Tongue (tissue), 2 donors: ENCODE results near the gene HMGXB4. TPM values are rescaled to one million over a fixed set of nuclear protein-coding genes. Genes with fewer than 3 reads are reported as not detected.
A peak's percentile ranks its signal among the peaks of the same experiment; 100 is the strongest.

Source experiments
- DNase-seq: peaks from one replicate; pipeline ENCODE4 v3.0.0-alpha.2; 2015
- total RNA-seq: library from RNA; depleted of rRNA; stranded (reverse); fragments of >200 nt; gene quantifications from one replicate; pipeline ENCODE4 v1.2.3, GENCODE V29; 2014

HMGXB4 gene
- total RNA-seq, 1 donor from 2014 or later, result 18.8 TPM

DNA sequence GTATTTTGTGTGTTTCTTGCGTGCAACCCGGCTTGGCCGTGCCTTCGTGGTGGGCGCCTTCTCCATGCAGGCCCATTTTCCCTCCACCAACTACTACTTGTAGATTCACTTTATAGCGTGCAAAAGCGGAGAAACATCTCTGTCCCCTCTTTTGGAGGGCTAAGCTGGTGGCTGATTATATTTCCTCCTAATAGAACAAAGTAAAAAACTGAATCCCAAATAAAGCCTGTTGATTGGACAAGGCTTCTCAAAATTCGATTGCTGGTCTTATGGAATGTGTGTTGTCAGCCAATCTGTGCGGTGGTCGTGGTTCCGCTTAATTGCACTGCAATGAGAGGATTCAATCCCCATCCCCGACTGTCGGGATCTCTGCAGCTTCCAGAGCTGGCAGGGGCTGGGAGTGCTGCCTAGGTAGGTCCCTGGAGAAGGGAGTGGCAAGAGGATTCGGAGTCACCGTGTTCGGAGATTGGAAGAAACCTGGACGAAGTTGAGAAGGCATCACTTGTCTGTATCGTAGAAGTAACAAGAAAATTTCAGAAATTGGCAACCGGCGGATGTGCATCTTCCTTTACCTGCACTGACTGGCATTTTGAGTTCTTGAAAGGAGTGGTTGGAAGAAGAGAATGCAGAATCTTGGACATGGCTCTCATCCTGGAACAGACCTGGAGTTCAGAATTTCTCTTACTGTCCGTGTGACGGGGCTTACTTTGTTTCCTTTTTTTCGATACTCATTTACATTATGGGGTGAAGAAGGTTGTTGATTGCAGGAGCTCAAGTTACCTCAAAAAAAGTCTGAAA, 1.1 kb downstream of the HMGXB4 start:
- peak; percentile 45 for DNase-seq

DNA sequence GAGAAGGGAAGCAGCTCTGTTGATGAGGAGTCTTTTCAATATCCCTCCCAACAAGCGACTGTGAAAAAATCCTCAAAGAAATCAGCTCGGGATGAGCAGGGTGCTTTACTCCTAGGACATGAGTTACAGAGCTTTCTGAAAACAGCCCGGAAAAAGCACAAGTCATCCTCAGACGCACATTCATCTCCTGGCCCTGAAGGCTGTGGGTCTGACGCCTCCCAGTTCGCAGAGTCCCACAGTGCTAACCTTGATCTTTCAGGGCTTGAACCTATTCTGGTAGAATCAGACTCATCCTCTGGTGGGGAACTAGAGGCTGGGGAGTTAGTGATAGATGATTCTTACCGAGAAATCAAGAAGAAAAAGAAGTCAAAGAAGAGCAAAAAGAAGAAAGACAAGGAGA, 7.7 kb downstream of the HMGXB4 start:
- DNase-seq, result no peak

DNA sequence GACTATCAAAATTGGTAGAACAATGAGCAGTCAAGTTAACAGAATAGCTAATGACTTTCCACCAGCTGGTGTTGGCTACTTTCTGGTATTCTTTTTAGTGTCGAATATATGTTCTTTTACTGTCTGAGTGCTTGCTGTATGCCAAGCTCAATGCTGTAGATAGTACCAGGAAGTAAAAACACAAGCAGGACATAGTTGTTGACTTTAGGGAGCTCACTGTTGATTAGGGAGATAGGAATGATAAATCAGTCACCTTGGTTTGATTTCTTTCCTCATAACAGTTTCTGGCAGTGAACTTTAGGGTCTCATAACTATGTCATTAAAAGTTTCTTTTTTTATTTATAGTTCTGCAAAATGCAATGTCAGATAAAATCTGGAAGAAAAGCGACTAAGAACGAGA, 9.0 kb downstream of the HMGXB4 start:
- no peak for DNase-seq

DNA sequence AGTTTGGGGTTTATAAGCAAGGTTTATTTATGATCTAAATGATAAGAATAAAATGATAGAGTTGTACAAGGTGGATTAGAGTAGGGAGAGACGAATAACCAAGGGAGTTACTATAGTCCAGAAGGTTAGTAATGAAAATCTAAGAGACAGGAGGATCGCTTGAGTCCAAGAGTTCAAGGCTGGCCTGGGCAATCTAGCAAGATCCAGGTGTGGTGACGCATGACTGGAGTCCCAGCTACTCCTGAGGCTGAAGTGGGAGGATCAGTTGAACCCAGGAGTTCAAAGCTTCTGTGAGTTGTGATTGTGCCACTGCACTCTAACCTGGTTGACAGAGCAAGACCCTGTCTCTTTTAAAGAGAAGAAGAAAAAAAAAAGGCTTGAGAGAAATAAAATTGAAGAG, 12.3 kb downstream of the HMGXB4 start:
- no peak for DNase-seq

DNA sequence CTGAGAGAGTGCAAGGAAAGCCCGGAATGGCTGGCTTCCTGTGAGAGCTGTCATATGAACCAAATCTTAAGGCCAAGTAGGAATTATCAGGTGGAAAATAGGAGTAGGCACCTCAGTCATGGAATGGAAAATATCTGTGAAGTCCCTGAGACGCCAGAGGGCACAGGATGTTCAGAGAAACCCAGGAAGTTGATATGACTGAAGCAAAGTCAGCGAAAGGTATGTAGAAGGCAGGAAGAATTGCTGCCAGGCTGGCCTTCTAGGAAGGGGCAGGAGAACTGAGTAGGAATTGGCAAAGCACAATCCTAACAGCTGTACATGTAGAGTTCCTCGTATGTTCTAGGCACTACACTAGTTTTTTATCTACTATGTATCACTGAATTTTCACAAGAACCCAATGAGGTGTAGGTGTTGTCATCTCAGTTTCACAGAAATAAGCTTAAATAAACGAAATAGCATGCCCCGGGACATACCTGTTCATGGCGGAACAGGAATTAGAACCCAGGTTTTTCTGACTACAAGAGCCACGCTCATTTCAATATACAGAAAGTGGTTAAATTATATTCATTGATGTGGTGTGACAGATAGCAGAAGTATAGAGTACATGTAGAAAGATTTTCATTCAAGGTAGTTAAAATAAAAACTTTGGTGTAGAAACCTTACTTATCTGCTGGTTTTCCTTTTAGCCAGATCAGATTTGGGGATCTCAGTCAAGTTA, 17.0 kb downstream of the HMGXB4 start:
- no peak for DNase-seq

DNA sequence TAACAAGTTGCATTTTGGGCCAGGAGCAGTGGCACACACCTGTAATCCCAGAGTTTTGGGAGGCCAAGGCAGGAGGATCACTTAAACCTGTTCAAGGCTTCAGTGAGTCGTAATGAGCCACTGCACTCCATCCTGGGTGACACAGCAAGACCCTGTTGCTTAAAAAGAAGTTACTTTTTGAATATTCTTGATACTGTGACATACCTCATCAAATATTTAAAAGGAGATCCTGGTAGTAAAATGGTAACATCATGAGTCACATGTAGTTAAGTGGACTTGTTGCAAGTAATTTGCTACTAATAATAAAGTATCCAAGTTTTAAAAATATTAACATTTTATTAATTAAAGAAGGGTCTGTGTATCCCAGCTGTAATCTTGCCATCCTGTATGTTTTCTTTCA, 18.3 kb downstream of the HMGXB4 start:
- no peak for DNase-seq

DNA sequence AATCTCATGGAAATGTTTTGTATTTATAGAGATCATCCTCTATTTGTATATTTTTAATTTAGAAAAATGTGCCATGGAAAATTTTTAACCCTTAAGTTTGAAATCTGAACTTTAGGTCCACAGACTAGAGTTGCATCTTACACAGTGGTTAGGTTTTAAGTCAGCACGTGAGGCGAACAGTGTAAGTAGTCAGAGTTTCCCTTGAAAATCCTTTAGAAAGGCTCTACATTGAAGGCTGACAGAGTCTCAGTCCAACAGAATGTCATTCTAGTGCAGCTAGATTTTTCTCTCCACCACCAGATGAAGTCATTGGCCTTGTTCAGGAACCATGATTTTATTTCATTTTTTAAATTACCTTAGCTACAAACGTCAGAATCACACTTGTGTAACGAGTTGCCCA, 18.7 kb downstream of the HMGXB4 start:
- DNase-seq, result no peak

DNA sequence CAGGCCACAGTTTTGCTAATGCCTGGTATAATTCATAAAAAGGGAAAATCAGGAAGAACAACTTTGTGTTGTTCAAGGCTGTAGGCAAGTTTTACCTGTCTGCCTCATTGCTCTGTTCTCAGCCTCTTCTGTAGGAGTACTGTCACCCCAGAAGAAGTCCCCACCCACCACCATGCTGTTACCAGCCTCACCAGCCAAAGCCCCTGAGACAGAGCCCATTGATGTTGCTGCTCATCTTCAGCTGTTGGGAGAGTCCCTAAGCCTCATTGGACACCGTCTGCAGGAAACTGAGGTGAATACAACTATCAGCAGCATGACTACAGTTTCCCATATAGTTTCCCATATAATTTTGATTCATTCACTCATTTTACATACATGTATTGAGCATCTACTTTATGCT, 30.8 kb downstream of the HMGXB4 start:
- no peak for DNase-seq

DNA sequence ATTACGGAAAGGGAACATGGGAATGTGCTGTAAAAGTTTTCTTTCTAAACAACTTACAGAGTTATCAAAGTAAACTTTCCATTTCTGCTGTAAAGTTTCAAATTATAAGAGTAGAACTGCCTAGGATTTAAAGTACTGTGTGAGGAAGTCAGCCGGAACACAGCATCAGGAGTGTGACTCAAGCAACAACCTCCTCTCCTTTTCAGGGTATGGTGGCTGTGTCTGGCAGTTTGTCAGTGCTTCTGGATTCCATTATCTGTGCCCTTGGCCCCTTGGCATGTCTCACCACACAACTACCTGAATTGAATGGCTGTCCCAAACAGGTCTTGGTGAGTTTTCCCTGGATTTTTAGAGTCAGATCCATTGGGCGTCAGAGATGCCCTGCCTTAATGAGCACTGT, 35.5 kb downstream of the HMGXB4 start:
- no peak for DNase-seq

DNA sequence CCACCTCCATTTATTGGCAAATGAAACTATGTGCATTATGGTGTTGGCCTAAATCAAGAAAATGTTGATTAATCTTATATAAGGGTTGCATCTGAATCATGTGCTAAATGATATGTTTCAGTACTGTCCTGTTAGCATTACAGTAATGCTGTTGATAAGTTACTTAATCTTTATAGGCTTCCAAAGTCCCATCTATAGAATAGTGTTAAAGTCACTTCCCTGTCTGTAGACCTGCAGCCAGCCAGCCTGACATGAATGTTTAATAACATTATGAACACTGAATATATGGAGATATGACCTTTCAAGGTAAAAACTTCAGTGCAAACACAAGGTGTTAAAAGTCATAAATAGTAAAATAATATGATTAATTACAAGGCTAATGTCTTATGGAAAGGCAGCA, 38.8 kb downstream of the HMGXB4 start:
- DNase-seq, result no peak

DNA sequence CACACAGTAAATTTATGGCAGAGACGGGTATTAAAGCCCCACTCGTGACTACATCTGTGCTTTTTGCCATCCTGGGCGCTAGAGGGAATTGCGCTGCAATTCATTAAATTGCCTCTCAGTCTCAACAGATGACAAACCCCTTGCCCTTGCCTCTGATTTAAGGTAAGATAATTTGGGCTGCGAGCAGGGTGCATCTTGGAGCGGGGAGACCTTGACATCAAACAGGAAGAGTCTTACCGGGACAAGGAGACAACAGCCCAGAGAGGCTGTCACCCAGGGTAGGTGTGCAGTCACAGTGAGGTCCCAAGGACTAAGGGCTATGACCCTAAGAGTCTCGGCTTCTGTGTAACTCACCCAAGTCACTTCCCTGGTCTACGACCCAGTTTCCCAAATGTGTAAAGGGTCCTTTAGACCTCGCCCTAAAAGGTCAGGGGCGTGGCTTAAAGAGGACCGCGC, 42.0 kb downstream of the HMGXB4 start:
- DNase-seq, result peak; percentile 57

DNA sequence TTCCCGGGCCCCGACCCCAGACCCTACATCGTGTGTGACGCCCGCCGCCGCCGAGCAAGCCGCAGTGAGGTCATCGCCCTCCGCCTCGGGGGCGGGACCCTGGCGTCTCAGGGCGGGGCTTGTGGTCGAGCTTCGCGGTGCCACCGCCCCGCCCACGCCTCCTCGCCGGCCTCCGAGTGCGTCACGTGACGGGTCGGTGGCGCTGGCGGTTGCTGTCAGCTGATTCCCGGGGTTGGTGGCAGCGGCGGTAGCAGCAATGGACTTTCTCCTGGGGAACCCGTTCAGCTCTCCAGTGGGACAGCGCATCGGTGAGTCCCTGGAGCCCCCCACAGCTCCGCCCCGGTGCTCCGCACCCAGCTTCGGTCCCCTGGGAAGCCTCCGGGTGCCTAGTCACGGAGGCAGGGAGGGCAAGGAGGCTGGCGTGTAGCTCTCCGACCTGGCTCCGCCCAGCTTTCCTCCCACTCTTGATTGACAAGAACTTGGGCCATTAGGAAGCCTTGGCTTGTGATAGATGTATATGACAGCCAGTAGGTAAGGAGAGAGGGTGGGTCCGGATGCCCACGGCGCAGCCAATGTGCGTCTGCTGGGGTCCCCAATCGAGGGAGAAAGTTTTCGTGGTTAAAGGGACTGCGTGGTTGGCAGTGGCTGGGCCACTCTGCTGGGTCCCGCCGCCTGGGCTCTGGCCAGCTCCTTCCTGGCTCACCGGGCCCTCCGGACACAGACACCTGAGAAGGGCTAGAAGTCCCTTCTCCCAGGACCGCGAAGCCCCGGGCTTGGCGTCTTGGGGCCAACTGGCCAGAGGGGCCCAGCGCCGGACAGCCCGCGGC, 42.6 kb downstream of the HMGXB4 start, which contains the start of gene TOM1:
TOM1 (plus strand) TSS at position 222 of the 827 bp plus-strand sequence; CDS start at position 257, 35 bp downstream.
- peak; percentile 99 for DNase-seq

DNA sequence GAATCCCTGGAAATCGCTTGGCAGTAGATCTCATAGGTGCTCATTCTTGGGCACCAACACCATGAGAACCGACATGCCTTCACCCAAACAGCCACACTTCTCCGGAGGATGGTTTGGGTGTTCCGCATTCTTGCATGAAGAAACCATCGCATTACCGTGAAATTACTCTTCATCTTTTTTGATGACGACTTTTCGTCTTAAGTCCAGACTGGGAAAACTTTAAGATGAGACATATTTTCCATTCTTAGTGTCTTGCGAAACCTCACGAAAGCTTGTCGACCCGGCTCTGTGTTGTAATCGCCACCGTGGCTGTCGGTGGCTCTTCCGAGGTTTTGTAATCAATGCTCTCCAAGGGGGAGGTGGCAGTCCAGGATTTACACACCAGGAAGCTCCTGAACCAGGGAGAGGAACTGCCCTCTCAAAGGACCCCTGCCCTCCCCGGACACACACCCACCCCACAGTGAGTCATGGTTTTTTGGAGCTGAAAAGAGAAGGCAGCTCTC, 44.1 kb downstream of the HMGXB4 start:
- DNase-seq, result no peak

DNA sequence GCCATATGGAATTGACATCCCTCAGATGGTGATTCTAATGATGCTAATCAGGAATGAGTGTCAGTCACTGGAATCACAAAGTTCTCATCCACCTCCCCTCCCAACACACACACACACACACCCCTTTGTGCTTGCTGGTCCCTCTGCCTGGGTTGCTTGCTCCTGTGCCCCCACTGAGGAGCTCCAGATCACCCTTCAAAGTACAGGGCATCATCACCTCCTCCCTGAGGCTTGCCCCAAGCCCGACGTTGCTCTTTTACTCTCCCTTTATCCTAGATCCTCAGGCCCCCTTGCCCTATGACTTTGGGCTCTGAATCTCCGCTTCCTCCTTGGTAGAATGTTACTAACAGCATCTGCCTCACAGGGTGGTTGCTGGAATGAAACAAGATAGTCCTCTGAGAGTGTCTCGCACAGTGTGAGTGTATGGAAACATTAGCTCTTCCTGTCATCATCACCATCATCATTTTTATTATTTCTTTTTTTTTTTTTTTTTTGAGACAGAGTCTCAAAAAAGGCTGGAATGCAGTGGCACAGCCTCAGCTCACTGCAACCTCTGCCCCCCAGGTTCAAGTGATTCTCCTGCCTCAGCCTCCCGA, 45.8 kb downstream of the HMGXB4 start:
- no peak for DNase-seq

DNA sequence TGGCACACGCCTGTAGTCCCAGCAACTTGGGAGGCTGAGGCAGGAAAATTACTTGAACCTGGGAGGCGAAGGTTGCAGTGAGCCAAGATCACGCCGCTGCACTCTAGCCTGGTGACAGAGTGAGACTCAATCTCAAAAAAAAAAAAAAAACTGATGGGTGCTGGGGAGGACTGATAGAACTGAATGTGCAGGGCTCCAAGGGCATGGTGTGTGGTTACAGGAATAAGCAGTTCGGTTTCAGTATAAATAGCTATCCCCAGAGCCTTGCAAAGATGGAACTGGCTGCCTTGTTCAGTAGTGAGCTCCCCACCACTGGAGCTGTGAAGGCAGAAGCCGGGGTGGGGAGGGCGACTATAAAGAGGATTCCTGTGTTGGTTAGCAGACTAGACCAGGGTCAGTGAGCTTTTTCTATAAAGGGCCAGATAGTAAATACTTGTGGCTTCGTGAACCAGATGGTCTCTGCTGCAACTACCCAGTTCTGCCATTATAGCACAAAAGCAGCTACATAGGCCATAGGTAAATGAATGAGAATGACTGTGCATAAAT, 48.3 kb downstream of the HMGXB4 start:
- DNase-seq, result no peak

DNA sequence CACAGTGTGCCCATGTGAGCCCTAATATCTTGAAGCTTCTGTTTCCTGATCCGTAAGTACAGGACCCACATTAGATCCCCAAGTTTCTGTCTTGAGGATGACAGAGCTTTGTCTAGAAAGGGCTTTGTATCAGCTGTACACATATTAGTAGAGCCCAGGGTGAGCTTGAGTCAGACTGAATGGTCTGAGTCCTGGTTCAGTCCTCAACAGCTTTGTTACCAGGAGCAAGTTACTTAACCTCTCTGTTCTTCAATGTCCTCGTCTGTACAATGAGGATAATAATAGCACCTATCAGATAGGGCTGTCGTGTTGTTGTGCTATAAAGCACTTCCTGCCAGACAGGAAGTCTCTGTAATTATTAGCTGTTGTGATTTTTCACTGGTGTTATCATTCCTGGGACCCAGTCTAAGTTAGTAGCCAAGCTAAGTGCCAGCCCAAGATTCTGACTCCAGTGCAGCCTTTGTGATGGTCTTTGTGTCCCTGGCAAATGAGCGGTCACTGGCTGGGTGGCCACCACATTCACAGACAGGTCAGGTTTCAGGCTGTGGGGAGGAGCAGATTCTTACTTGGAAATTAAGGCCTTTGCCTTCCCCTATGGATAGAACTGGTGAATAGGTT, 49.2 kb downstream of the HMGXB4 start:
- DNase-seq, result no peak

DNA sequence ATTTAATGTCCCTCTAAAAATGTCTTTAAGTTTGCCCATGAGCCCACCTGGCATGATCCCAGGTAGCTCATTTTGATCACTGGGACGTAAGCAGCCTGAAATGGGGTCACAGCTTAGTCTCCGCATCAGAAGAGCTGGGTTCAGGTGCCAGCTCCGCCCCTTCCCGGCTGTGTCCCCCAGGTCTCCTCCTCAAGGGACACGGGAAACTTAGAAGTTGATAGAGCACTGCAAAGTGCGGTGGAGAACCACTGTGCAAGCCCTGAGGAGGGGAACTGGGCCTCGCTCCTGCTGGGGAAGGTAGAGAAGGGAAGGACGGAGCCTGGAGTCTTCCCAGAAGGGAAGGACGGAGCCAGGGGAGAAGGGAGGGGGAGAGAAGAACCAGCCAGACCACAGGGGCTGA, 50.1 kb downstream of the HMGXB4 start:
- DNase-seq, result no peak

DNA sequence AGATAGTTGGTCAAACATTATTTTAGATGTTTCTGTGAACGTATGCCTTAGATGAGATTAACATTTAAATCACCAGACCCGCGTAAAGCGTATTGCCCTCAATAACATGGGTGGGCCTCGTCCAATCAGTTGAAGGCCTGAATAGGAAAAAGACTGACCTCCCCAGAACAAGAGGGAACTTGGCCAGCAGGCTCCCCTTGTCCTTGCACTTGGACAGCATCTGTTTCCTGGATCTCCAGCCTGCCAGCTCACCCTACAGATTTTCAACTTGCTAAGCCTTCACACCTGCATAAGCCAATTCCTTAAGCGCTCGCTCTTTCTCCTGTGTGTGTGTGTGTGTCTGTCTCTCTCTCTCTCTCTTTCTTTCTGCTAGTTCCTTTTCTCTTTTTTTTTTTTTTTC, 50.6 kb downstream of the HMGXB4 start:
- peak; percentile 17 for DNase-seq

DNA sequence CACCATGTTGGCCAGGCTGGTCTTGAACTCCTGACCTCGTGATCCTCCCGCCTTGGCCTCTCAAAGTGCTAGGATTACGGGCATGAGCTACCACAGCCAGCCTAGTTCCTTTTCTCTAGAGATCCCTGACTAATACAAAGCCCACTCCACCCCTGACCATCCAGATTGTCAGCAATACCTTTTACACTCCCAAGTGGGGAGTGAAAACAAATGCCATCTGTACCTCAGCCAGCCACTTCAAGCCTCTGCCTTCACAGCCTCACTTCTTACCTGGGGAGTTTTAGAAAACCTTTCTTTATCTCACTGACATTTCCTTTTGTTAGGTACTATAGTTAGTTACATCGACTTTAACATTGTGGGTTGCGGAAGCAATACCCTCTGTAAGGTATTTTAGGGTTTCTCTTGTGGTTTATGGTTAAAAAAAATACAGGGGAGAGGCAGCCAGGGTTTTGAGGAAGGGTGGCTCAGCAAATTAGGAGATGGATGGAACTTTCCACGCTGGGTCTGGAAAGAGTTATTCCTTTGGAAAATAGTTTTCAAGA, 51.3 kb downstream of the HMGXB4 start:
- no peak for DNase-seq

DNA sequence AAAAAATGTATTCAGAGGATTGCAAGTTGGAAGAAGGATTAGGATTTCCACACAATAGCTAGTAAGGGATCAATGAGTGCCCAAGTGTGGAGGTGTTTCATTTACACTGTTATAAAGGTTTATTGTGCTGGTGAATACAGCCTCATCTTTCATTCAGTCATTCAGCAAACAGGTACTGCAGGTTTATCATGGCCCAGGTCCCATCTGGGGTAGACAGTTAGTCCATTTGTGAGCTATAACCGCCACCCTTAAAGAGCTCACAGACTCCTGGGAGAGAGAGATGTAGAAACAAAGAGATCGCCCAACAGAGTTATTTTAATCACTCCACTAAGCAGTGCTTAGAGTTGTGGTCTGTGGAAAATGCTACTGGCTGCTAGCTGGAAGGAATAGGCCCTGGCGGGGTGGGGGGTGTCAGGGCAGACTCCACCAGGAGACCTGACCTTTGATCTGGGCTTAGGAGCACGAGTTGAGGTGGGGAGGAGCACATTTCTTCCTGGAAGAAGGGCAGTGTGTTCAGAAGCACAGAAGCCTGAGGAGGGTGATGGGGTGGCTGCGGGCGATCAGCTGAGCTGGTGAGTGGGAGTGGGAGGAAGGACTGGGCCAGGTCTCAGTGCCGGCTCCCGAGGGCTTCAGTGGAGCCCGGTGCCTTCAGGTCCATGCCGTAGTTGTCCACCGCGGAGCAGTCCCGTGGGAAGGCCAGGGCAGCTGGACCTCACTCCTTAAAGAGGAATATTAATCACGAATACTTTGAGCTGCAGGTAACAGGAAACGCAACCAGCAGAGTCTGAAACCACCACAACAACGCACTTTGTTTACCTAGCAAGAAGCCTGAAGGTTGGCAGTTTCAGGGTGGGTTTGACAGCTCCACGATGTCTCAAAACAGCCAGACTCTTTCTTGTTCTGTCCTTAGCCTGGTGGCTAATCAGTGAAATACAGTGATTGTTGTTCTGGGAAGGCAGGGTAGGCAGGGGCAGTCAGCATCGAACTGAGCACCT, 53.6 kb downstream of the HMGXB4 start:
- DNase-seq, result no peak
